Hematopoietic multipotent progenitor cell treated with erythropoietin and hydrocortisone succinate and interleukin-3 and kit ligand, for 17 days (in vitro differentiated cells): ENCODE measurements around the gene HOXB4.
A peak's percentile ranks its signal among the peaks of the same experiment; 100 is the strongest.

Experiments used
- DNase-seq: peaks from one replicate; pipeline ENCODE4 v3.0.0-alpha.2; 2015; ENCODE audit warnings: low spot score

Gene HOXB4

DNA sequence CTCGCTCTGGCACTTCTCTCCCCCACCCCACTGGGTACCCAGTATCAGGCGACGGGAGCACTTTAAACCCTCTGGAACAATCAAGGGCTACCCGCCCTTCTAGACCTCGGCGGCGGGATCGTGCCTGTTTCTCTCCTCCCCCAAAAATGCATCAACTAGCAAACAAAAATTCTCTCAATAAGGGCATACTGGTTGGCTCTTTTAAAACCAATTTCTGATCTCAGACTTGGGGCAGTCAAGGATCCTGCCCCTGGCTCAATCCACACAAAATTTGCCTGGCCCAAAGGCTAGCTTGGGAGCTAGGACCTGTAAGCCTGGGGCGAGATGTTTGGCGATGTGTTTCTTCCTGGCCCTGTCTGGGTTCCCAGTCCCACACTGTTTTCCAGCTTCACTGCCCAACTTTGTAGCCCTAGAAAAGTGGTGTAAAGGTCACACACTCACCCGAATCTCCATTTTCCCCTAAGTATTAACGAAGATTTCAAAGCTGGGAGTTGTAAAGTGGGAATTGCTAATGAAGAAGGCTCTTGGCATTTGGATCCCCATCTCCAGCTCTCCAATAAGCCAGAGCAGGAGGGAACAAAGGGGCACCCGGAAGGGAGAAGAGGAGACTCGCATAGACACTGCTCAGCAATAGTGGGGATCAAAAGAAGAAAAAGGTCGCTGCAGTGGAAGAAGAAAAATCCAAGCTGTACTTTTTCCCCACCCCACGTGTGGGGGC, 18.9 kb downstream of the HOXB4 start:
- DNase-seq = no peak

- DNase-seq = no peak
Observed at GRCh38 chr17:48558831-48559121, 19.4 kb downstream of the HOXB4 start.

- DNase-seq = no peak
Observed at GRCh38 chr17:48558057-48558830, 19.9 kb downstream of the HOXB4 start.

DNA sequence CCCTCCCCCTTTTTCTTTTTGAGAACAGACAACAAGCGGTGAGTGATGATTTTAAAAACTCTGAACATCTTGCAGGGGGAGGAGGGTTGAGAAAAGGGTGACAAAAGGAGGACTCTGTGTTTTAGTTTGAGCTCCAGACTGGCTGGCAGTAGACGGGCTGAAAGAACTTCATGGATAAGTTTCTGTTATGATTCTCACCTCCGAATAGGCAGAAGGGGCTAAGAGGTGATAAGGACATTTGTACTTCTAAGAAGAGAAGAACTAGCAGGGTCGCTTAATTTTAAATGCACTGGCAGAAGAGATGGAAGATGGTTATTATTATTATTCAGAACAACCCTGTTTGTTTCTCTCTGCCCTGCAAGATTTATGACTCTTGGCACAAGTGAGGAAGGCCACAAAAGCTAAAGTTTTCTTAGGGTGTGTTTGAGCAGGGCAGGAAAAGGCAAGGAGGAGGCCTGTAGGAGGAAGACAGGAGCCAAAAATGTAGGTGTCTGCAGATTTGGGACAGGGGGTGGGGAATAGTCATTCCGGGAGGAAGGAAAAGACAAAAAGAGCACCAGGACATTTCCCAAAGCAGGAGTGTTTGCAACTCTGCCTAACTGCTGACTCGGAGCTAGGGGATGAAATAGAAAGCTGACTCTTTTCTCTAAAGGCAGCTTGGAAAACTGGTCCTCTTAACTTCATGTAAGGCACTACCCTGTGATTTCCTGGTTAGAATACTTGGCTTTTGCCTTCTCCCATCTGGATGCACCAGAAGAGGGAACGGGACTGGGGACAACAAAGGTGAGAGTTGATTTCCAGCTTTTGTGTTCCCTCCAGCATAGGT, 21.4 kb downstream of the HOXB4 start:
- DNase-seq = no peak

GRCh38 chr17:48556229-48556575, 21.9 kb downstream of the HOXB4 start:
- DNase-seq = no peak

DNA sequence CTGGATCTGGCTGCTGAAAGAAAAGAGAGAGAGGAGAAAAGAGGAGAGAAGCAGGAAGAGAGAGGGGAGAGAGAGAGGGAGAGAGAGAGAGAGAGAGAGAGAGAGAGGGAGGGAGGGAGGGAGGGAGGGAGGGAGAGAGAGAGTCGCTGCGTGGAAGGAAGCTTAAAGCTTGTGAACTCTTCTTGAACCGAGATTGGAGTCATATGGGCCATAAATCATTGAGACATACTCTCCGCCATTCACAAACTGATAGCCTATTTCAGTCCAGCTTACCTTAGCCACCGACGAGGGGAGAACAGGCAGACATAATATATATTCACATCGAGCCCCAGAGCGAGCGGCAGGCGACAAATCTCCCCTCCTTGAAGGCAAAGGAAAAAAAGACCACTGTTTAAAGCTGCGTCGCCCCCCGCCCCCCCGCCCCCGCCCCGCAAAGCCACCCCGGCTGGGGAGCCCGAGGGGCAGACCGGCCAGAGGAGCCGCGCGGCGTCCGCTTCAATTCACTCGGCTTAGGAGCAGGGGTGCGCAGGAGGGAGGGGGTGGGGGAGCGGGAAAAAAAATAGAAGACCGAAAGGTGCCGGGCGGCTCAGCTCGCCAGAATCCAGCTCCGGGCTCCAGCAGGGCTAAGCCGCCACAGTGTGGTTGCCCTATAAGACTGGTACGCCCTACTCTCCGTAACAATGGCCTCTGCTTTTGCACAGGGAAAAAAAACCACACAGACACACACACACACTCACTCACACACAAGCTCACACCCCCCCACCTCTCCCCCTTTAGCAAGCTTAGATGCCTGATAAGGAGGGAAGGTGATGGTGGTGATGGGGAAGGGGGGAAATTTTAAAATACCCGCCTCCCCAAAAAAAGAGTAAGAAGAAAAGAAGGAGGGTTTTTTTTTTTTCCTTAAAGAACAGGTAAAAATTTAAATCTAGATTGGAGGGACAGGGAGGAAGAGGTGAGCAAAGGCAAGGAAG, 22.6 kb downstream of the HOXB4 start:
- no peak for DNase-seq

DNA sequence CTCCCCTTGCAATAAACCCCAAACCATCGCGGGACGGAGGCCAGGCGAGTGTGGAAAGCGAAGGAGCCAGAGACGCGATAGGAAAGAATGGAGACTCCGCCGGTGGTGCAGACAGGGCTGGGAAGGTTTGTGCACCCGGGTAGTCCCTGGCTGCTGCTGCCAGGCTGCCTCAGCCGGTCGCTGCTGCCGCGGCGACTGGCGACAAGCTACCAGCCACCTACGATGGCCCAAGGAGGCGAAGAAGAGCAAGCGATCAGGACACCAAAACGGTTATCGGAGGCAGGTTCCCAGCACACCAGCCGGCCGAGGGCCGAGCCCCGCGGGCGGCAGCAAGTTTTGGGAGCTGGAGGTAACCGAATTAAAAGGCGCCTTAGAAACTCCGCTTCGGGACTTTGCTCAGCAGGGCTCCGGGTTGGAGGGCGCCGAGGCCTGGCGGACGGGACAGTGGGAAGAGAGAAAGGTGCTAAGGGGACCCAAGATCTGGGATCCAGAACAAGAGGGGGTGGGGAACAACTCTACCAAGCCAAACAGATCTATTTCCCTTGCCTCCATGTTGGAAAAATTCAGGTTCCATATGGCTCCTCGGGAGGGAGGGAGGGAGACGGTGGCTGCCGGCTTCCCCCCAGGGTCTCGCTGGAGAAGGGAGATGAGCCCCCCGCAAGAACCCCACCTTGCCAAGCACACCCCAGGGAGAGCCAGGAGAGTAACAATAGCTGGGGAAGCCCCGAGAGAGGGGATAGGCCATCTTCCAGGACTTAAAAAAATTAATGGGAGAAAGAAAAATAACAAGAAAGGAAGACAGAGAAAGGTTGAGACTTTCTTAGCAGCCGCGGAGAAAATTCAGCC, 23.5 kb downstream of the HOXB4 start:
- no peak for DNase-seq

GRCh38 chr17:48553826-48554225, 24.3 kb downstream of the HOXB4 start:
- no peak for DNase-seq

DNA sequence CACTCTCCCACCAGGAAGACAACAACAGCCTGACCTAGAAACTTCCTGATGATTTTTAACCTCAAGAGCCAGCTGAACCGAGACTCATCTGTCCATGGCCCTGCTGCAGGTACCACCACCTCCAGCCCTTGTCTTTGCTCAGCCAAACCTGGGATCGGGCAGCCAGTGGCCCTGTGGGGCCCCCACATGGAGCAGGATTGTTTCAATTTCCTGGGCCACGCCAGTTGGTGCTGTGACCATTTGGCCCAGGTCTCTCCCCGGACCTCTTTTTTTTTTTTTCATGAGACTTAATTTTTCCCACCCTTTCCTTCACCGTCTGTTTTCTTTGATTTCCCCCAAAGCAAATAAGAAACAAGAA, 25.0 kb downstream of the HOXB4 start:
- DNase-seq = no peak

- no peak for DNase-seq
Observed at GRCh38 chr17:48552466-48553189, 25.5 kb downstream of the HOXB4 start.

DNA sequence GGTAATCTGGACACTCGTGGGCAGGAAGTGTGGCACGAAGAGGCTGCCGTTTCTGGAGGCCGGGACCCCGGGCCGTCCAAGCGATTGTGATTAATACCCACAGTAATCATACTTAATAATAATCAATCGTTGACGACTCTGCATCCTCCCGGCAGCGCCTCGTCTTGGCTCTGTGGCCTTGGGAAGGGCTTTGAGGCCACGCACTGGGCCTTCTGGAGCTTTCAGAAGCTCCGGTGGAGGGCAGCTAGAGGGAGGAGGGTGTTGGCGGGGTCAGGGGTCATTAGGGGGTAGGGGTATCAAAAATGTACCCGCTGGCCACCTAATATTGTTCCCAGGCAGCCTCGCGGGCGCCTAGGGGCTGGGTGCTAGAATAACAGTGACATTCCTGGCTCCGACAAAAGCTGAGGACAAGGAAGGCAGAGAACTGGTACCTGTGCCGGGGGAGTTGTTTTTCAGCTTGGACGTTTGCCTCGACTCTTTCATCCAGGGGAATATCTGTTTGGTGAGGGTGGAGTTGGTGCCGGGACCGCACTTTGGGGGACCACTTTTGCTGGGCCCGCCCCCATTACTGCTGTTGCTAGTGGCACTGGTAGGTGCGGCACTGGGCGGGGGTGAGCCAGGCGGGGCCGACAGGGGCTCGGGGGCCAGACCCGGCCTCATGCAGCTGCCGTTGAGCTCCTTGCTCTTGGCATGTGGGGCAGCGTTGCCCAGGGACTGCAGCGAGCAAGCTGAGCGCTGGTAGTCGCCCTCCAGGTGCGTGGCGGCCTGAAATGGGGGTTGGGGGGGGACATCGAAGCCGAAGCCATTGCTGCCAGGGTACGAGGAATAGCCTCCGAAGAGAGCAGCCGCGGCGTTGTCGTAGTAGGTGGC, 26.3 kb downstream of the HOXB4 start:
- DNase-seq = no peak

- DNase-seq = no peak
Observed at GRCh38 chr17:48551214-48551555, 27.0 kb downstream of the HOXB4 start.

GRCh38 chr17:48550502-48551213, 27.5 kb downstream of the HOXB4 start:
- DNase-seq = no peak

- no peak for DNase-seq
Observed at GRCh38 chr17:48549914-48550501, 28.1 kb downstream of the HOXB4 start.

DNA sequence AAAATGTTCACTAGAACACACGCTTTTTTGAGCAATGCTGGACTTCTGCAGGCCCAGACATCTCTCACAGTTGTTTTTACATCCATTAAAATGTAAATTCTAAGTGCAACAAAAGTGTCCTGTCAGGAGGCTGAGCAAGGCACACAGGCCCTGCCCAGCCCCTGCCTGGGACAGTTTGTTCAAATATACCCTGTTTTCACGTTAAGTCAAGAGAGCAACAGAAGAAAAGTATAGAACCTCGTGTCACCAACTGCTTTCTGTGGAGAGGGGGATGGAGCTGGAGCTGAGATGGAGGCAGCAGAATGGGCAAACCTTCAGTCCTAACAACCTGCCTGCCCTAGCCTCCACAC, 28.9 kb downstream of the HOXB4 start:
- no peak for DNase-seq

- DNase-seq = peak; percentile 17
Observed at GRCh38 chr17:48548523-48549280, 29.4 kb downstream of the HOXB4 start.

GRCh38 chr17:48547808-48548522, 30.2 kb downstream of the HOXB4 start:
- peak; percentile 59 for DNase-seq
